HG03097 (cell line): ENCODE measurements around the gene KRTAP12-4.
"Not testable (repeated sequence)": the region's sequence is repeated elsewhere in the genome, so short reads cannot be mapped to it uniquely, and the experiment has no call there.

Experiments
- ATAC-seq: cut with Tn5 transposase; IDR thresholded peaks from one replicate; pipeline ENCODE4 v1.9.1; 2021; ENCODE audit not compliant: unreplicated experiment, low FRiP score

The KRTAP12-4 gene

DNA sequence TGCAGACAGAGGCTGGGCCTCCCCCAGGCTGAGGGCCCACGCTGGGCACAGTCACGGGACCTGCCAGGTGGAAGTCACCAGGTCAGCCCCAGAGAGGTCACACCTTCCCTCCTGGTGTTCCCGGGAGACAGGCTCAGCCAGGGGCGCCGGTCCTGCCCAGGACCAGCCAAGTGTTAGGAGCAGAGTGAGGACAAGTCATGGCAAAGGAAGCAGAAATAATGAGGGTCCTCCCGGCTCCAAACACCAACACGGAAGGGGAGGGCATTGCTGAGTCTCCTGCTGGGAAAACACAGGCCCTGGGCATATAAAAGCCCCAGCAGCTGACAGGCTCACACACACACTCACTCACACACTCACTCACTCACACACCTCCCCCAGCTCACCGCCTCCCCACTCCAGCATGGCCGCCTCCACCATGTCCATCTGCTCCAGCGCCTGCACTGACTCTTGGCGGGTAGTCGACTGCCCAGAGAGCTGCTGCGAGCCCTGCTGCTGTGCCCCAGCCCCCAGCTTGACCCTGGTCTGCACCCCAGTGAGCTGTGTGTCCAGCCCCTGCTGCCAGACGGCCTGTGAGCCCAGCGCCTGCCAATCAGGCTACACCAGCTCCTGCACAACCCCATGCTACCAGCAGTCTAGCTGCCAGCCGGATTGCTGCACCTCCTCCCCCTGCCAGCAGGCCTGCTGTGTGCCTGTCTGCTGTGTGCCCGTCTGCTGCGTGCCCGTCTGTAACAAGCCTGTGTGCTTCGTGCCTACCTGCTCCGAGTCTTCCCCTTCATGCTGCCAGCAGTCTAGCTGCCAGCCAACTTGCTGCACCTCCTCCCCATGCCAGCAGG lies 17.2 kb downstream of the KRTAP12-4 start, which contains the start of gene KRTAP10-10:
TSS of gene KRTAP10-10 (plus strand) at position 339 of the 833 bp plus-strand sequence. CDS start at position 401, 62 bp downstream.
- no peak for ATAC-seq

DNA sequence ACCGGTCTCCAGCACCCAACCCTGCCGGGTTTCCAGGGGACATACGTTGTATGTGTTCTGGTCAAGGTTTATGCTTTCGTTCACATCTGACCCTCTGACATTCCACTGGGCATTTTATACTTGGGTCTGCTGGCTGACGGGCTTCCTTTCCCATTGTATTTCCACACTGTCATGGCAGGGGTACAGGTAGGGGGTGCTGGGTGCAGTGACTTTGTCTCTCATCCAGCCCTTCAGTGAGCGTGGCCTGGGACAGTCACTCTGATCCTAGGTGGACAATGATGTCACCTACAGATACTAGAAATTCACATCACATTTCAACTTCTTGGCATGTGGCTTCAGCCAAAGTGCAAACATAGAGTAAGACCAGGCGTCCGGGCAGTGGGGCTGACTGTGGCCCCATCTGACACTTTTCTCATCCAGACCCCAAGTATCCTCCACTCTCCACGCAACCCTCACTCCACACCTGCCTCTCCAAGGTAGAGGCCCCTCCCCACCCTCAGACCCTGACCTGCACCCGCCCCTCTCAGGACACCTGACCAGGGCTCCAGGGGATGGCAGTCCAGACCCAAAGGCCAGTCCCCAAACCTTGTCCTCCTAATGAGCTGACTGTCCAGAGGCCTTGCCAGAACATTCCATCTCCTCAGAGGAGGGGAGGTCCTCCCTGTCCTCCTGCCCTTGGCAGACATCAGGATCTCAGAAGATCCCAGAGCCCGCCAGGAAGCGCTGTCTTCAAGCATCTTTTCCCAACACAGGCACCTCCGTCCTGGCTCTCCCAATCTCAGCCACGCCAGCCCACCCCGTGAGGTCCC lies 18.0 kb downstream of the KRTAP12-4 start:
- no peak for ATAC-seq

DNA sequence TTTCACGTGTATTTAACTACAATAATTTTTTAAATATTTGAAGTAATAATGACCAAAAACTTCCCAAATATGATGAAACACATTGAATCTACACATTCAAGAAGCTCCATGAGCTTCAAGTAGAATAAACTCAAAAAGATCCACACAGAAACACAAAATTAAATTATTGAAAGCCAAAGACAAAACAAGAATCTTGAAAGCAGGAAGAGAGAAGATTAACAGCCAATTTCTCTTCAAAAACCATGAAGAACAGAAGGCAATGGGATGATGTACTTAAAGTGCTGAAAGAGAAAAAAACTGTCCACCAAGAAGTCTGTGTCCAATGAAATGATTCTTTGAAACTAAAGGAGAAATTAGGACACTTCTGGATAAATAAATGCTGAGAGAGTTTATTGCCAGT lies 22.4 kb downstream of the KRTAP12-4 start:
- ATAC-seq, result no peak

GRCh38 chr21:44630440-44630839 lies 24.0 kb downstream of the KRTAP12-4 start:
- ATAC-seq, result no peak

- no peak for ATAC-seq
Measured at GRCh38 chr21:44628707-44629391, 25.6 kb downstream of the KRTAP12-4 start.

DNA sequence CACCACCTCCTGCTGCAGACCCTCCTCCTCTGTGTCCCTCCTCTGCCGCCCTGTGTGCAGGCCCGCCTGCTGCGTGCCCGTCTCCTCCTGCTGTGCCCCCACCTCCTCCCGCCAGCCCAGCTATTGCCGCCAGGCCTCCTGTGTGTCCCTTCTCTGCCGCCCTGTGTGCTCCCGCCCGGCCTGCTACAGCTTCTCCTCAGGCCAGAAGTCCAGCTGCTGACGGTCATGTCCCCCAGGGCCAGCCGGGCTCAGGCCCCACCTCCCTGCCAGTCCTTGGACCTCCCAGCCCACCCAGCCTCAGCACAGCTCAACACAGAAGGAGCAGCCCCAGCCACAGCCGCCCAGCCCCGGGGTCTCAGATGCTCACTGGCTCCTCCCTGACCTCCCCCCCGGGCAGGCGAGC lies 26.6 kb downstream of the KRTAP12-4 start:
- not testable (repeated sequence) for ATAC-seq

DNA sequence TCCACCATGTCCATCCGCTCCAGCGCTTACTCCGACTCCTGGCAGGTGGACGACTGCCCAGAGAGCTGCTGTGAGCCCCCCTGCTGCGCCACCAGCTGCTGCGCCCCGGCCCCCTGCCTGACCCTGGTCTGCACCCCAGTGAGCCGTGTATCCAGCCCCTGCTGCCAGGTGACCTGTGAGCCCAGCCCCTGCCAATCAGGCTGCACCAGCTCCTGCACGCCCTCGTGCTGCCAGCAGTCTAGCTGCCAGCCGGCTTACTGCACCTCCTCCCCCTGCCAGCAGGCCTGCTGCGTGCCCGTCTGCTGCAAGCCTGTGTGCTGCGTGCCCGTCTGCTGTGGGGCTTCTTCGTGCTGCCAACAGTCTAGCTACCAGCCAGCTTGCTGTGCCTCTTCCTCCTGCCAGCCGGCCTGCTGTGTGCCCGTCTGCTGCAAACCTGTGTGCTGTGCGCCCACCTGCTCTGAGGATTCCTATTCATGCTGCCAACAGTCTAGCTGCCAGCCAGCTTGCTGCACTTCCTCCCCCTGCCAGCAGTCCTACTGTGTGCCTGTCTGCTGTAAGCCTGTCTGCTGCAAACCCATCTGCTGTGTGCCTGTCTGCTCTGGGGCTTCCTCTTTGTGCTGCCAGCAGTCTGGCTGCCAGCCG lies 27.2 kb downstream of the KRTAP12-4 start:
- not testable (repeated sequence) for ATAC-seq

DNA sequence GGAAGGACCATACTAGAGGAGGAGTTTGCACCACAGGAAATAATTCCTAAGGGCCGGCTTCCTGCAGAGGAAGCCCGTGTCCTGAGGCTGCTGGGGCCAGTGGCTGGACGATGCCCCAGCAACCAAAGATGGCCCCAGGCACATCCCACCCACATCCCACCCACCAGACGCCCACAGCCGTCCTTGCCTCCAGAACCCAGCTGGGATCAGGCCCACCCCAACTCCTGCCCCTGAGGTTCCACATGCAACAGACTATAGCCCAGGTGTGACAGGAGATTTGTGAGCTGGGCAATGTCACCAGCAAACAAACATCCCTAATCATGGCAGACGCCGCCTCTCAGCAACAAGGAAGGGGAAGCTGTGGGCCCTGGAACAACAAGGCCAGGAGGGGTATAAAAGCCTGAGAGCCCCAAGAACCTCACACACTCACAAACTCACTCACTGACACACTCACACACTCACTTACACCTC lies 27.8 kb downstream of the KRTAP12-4 start, which contains the start of gene KRTAP10-9:
TSS of gene KRTAP10-9 (plus strand) at position 421 of the 471 bp plus-strand sequence. CDS start 79 bp downstream, outside the sequence.
- ATAC-seq, result no peak

DNA sequence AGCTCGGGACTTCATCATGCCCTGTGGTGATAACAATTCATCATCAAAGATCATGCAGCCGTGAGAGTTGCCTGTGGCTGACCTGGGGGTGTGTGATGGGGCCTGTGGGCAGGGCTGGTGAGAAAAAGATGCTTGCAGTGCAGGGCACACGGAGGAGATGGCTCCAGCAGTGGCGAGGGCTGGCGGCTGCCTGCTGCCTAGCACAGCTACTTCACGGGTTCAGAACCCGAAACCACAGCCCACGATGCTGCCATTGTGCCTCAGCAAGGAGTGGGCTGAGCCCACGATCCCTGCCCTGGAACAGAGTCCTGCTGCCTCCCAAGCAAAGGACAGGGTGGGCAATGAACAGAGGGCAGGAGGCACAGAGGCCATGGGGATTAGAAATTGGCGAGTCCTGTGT lies 28.2 kb downstream of the KRTAP12-4 start:
- ATAC-seq, result no peak

DNA sequence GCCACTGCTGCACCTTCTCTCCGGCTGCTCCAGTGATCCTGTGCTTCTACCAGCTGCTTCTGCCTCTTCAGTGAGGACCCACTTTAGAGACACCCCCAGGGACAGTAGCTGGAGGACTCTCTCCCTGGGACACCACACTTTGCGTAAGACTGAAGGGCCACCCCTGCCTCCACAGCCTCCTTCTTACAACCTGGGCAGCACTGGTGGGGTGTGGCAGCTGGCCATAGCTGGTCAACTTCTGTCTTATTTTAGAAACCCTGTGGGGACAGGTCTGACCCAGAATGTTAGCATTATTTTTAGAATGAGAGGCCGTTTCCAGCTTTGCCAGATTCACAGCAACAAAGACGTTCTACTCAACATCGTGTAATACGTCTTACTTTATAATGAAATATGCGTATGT lies 28.7 kb downstream of the KRTAP12-4 start:
- ATAC-seq, result no peak

GRCh38 chr21:44623575-44623974 lies 30.9 kb downstream of the KRTAP12-4 start:
- no peak for ATAC-seq

- ATAC-seq, result no peak
Measured at GRCh38 chr21:44619886-44620285, 34.6 kb downstream of the KRTAP12-4 start.

GRCh38 chr21:44618909-44619308 lies 35.5 kb downstream of the KRTAP12-4 start:
- no peak for ATAC-seq

GRCh38 chr21:44618504-44618903 lies 36.0 kb downstream of the KRTAP12-4 start:
- ATAC-seq, result no peak

DNA sequence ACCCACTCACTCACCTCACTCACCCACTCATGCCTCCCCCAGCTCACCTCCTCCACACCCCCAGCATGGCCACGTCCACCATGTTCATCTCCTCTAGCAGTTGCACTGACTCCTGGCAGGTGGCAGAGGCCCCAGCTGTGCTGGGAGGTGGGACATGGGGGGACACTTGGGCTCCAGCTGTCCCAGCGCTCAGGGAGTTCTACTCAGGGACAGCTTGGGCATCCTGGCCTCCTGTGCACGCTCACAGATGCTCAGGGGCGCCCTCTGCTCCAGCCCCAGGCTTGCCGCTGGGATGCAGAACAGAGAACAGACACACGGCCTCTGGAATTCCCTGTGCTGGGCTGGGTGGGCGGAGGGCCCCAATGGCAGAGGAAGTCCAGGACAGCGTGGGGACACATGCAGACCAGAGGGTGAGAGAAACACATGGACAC lies 37.4 kb downstream of the KRTAP12-4 start:
- ATAC-seq, result no peak

DNA sequence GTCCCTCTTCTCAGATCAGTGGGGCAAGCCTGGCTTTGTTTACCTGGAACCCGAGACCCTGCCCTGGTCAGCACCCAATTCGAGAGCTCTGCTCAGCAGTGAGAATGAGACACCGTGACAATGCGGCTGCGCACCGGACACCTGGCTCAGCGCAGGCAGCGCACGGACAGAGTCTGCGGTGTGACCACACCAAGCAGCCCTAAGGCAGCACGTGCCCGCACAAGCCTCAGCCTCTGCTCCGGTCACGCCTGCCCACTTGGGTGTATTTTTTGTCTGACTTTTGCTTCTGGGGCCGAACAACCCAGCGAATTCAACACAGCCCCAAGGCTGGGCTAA lies 37.9 kb downstream of the KRTAP12-4 start:
- no peak for ATAC-seq

GRCh38 chr21:44615911-44616590 lies 38.4 kb downstream of the KRTAP12-4 start:
- ATAC-seq, result no peak

DNA sequence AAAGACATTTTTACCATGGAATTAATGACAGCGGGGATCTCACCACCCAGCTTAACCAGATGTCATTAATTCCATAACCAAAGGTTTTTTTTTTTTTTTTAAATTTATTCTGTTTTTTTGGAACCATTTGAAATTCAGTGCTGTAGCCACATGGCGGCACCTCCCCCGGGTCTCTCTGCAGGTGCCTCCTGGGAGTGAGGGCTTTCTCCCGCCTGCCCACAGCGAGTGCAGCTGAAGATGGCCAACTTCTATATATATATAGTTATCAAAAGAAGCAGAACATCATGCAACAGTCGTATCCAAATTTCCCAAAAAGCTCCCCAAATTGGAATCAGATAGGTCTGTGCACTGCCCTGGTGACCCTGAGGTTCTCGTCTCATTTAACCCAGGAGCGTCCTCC lies 39.0 kb downstream of the KRTAP12-4 start:
- no peak for ATAC-seq

- ATAC-seq, result no peak
Measured at GRCh38 chr21:44614961-44615391, 39.5 kb downstream of the KRTAP12-4 start.

GRCh38 chr21:44614161-44614631 lies 40.3 kb downstream of the KRTAP12-4 start:
- ATAC-seq, result no peak
